Neural crest cell (in vitro differentiated cells): ENCODE measurements around the gene TOM1L2. TPM values are rescaled to one million over a fixed set of nuclear protein-coding genes. Genes with fewer than 3 reads are reported as not detected.
"Not testable (repeated sequence)": the region's sequence is repeated elsewhere in the genome, so short reads cannot be mapped to it uniquely, and the experiment has no call there.

Experiments used
- DNase-seq: peaks from one replicate; pipeline ENCODE4 v3.0.0; 2021; ENCODE audit warnings: low read depth, mixed read lengths, low spot score
- H3K27ac Mint-ChIP-seq: one replicate; pipeline ENCODE4 v1.8.0; 2021; ENCODE audit warnings: mild to moderate bottlenecking, mixed read lengths; ENCODE audit not compliant: unreplicated experiment
- H3K27me3 Mint-ChIP-seq: 2 replicates; pipeline ENCODE4 v1.8.0; 2021; ENCODE audit warnings: low read depth, mild to moderate bottlenecking, mixed read lengths
- H3K36me3 Mint-ChIP-seq: 2 replicates; pipeline ENCODE4 v1.8.0; 2021; ENCODE audit warnings: low read depth, mild to moderate bottlenecking, mixed read lengths
- H3K4me1 Mint-ChIP-seq: 2 replicates; pipeline ENCODE4 v1.8.0; 2021; ENCODE audit warnings: mixed read lengths
- H3K4me3 Mint-ChIP-seq: one replicate; pipeline ENCODE4 v1.8.0; 2021; ENCODE audit warnings: mild to moderate bottlenecking, mixed read lengths
- H3K9me3 Mint-ChIP-seq: 2 replicates; pipeline ENCODE4 v1.8.0; 2021; ENCODE audit warnings: mixed read lengths
- CTCF ChIP-seq: fragments of 200-600 bp; sonication (generic); conservative IDR thresholded peaks from 2 replicates; pipeline ENCODE4 v1.5.0; 2021; ENCODE audit warnings: antibody characterized with exemption, mild to moderate bottlenecking
- total RNA-seq: library from RNA; stranded (reverse); gene quantifications from 2 replicates; pipeline ENCODE4 v1.2.1, GENCODE V29; 2021

TOM1L2 gene
- total RNA-seq, 1 donor from 2014 or later, result 15.9 TPM

- no peak overlapping the region for H3K27ac Mint-ChIP-seq
- H3K36me3 Mint-ChIP-seq, result no peaks in the 10 kb centered on the region
- H3K27me3 Mint-ChIP-seq, result no peaks in the 10 kb centered on the region
- no peak overlapping the region for H3K4me3 Mint-ChIP-seq
- DNase-seq, result no peak
- no peaks in the 10 kb centered on the region for H3K9me3 Mint-ChIP-seq
- peaks cover 14% of the 10 kb centered on the region for H3K4me1 Mint-ChIP-seq
- no peak for TF ChIP-seq CTCF
Observed at GRCh38 chr17:17963066-17963465, 9.1 kb downstream of the TOM1L2 start.

- no peak overlapping the region for H3K27ac Mint-ChIP-seq
- H3K36me3 Mint-ChIP-seq, result peaks cover 2% of the 10 kb centered on the region
- H3K9me3 Mint-ChIP-seq, result peaks cover 2% of the 10 kb centered on the region
- no peak for DNase-seq
- TF ChIP-seq CTCF, result no peak
- H3K27me3 Mint-ChIP-seq, result no peaks in the 10 kb centered on the region
- peaks cover 14% of the 10 kb centered on the region for H3K4me1 Mint-ChIP-seq
- H3K4me3 Mint-ChIP-seq, result no peak overlapping the region
Observed at GRCh38 chr17:17960500-17961030, 11.6 kb downstream of the TOM1L2 start.

- Mint-ChIP-seq H3K4me3 (no peak overlapping the region), H3K27ac (no peak overlapping the region), H3K9me3 (peaks cover 2% of the 10 kb centered on the region), H3K27me3 (no peaks in the 10 kb centered on the region), H3K36me3 (peaks cover 5% of the 10 kb centered on the region), H3K4me1 (peaks cover 14% of the 10 kb centered on the region)
- no peak for TF ChIP-seq CTCF
- no peak for DNase-seq
Observed at GRCh38 chr17:17959520-17960361, 12.5 kb downstream of the TOM1L2 start.

GRCh38 chr17:17958982-17959381 lies 13.2 kb downstream of the TOM1L2 start:
- TF ChIP-seq CTCF, result no peak
- no peak overlapping the region for H3K27ac Mint-ChIP-seq
- H3K4me3 Mint-ChIP-seq, result no peak overlapping the region
- H3K36me3 Mint-ChIP-seq, result peaks cover 5% of the 10 kb centered on the region
- H3K4me1 Mint-ChIP-seq, result peaks cover 14% of the 10 kb centered on the region
- H3K9me3 Mint-ChIP-seq, result peaks cover 2% of the 10 kb centered on the region
- H3K27me3 Mint-ChIP-seq, result no peaks in the 10 kb centered on the region
- DNase-seq, result no peak

- no peak for TF ChIP-seq CTCF
- no peak for DNase-seq
- H3K36me3 Mint-ChIP-seq, result peaks cover 5% of the 10 kb centered on the region
- no peak overlapping the region for H3K27ac Mint-ChIP-seq
- no peaks in the 10 kb centered on the region for H3K27me3 Mint-ChIP-seq
- peaks cover 2% of the 10 kb centered on the region for H3K9me3 Mint-ChIP-seq
- H3K4me3 Mint-ChIP-seq, result no peak overlapping the region
- peaks cover 12% of the 10 kb centered on the region for H3K4me1 Mint-ChIP-seq
Observed at GRCh38 chr17:17957584-17957916, 14.7 kb downstream of the TOM1L2 start.

GRCh38 chr17:17955790-17956341 lies 16.3 kb downstream of the TOM1L2 start:
- H3K9me3 Mint-ChIP-seq, H3K36me3 Mint-ChIP-seq, H3K4me3 Mint-ChIP-seq, H3K27me3 Mint-ChIP-seq, DNase-seq: not testable (repeated sequence)
- Mint-ChIP-seq H3K27ac (peak overlapping the region; percentile 22), H3K4me1 (peaks cover 17% of the 10 kb centered on the region)
